Tibial nerve (tissue), 4 donors: ENCODE data around the gene NOTCH1. TPM values are rescaled to one million over a fixed set of nuclear protein-coding genes. Genes with fewer than 3 reads are reported as not detected.

Experiments used
- DNase-seq, 2 donors: peaks; one replicate each; pipeline ENCODE4 v3.0.0-alpha.2; 2019; ENCODE audit warnings: low spot score in 2 of 2
- H3K27ac ChIP-seq, 4 donors: fragments of 200-600 bp; sonication (generic) in 3 of 4; one replicate each; pipeline ENCODE4 v1.5.1; 2017 to 2019; ENCODE audit warnings: mild to moderate bottlenecking in 1 of 4
- H3K27me3 ChIP-seq, 2 donors: fragments of 200-600 bp; sonication (generic) in 1 of 2; one replicate each; pipeline versions ENCODE4 v1.5.1 to v1.6.0; 2017 to 2019
- H3K36me3 ChIP-seq, 3 donors: fragments of 200-600 bp; sonication (generic); one replicate each; pipeline ENCODE4 v1.5.1; 2018 to 2019
- H3K4me1 ChIP-seq, 4 donors: fragments of 200-600 bp; sonication (generic) in 3 of 4; one replicate each; pipeline ENCODE4 v1.5.1; 2017 to 2019
- H3K4me3 ChIP-seq, 4 donors: fragments of 200-600 bp; sonication (generic) in 3 of 4; one replicate each; pipeline ENCODE4 v1.5.1; 2017 to 2019; ENCODE audit warnings: mild to moderate bottlenecking in 1 of 4, moderate library complexity in 1 of 4
- H3K9me3 ChIP-seq, 4 donors: fragments of 200-600 bp; sonication (generic) in 3 of 4; one replicate each; pipeline ENCODE4 v1.5.1; 2017 to 2019
- EP300 ChIP-seq, 2 donors: sonication (generic); formaldehyde crosslinking; IDR thresholded peaks; one replicate each; pipeline ENCODE4 v1.6.1; 2017; ENCODE audit warnings: antibody characterized with exemption in 2 of 2, mild to moderate bottlenecking in 1 of 2
- POLR2A ChIP-seq, 2 donors: fragments of 450-650 bp; IDR thresholded peaks; one replicate each; pipeline ENCODE4 v1.6.1; 2017; ENCODE audit warnings: antibody characterized with exemption in 2 of 2, mild to moderate bottlenecking in 2 of 2, moderate library complexity in 2 of 2
- WGBS, 2 donors: methylation state at CpG; one replicate each; pipeline ENCODE4 v1.1.5; 2018; 5-methylcytosine and 5-hydroxymethylcytosine counted together
- total RNA-seq, 4 donors: library from RNA; depleted of rRNA; stranded (reverse); fragments of >200 nt; gene quantifications; one replicate each; pipeline ENCODE4 v1.1.0, GENCODE V29; 2016
- TF ChIP-seq, protein P1 (sequence below), 5 experiments: fragments of 200-600 bp in 3 of 5; fragments of 450-650 bp in 2 of 5; sonication (generic) in 3 of 5; IDR thresholded peaks; one replicate each; pipeline ENCODE4 v1.5.1; 2016 to 2019; ENCODE audit warnings: antibody characterized with exemption in 5 of 5, mild to moderate bottlenecking in 3 of 5, moderate library complexity in 2 of 5

The NOTCH1 gene
- total RNA-seq, 4 donors from 2014 or later = 29.3 to 65.4 (median 41.5) TPM

DNA sequence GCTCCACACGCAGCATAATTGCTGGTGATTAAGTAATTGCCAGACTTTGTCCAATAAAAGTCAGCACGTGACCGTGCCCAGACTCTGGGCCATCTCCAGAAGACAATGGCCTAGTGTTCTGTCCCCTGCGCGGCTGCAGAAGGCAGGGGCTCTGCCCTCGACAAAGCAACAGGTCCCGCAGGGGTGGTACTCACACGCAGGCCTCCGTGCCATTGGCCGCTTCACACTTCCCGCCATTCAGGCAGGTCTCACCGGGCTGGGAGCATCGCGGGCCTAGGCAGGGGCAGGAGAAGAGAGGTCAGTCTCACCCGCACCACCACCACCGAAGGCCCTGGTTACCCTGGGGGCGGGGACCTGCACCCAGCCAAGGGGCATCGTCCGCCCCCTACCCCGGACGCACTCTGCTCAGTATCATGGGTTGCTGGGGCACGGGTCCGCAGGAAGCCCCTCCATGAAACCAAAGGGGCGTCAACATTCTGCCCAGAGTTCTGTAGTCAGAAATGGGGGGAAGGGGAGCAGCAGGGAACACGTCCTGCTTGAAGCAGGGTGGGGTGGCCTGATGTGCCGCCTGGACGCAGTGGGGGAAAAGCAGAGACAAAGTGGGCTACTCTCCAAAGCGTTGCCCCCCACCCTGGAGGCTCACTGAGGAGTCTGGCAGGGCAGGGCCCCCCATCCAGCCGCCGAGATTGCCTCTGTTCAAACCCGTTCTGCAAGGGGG lies 1.9 kb downstream of the NOTCH1 start:
- no peaks in the 10 kb centered on the region for H3K9me3 ChIP-seq
- H3K27me3 ChIP-seq = no peaks in the 10 kb centered on the region
- H3K36me3 ChIP-seq = no peaks in the 10 kb centered on the region
- peak overlapping the region; percentile 81 to 96 (median 88) for H3K4me3 ChIP-seq
- peaks cover 0 to 81% (median 65%) of the 10 kb centered on the region in 4 donors for H3K4me1 ChIP-seq
- WGBS, 2 donors = 20 to 30% methylated on average over 25 to 28 of the region's 31 CpGs
- DNase-seq = peak; percentile 54 to 71
- H3K27ac ChIP-seq = peak overlapping the region; percentile 78 to 98 (median 94)
- TF ChIP-seq POLR2A (IDR thresholded peaks at IDR 0.05) (peak in 1 of 2 donors; percentile 33), EP300 (IDR thresholded peaks at IDR 0.05) (peak; percentile 59 to 80)
- TF ChIP-seq, protein P1, sequence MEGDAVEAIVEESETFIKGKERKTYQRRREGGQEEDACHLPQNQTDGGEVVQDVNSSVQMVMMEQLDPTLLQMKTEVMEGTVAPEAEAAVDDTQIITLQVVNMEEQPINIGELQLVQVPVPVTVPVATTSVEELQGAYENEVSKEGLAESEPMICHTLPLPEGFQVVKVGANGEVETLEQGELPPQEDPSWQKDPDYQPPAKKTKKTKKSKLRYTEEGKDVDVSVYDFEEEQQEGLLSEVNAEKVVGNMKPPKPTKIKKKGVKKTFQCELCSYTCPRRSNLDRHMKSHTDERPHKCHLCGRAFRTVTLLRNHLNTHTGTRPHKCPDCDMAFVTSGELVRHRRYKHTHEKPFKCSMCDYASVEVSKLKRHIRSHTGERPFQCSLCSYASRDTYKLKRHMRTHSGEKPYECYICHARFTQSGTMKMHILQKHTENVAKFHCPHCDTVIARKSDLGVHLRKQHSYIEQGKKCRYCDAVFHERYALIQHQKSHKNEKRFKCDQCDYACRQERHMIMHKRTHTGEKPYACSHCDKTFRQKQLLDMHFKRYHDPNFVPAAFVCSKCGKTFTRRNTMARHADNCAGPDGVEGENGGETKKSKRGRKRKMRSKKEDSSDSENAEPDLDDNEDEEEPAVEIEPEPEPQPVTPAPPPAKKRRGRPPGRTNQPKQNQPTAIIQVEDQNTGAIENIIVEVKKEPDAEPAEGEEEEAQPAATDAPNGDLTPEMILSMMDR (IDR thresholded peaks at IDR 0.05) = no peak

DNA sequence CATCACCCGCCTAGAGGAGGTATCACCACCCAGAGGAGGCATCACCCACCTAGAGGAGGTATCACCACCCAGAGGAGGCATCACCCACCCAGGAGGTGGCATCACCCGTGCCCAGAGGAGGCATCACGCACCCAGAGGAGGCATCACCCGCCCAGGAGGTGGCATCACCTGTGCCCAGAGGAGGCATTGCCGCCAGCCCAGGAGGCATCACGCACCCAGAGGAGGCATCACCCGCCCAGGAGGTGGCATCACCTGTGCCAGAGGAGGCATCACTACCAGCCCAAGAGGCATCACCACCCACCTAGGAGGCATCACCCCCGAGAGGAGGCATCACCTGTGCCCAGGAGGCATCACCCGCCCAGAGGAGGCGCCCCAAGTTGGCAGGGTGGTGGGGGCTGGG lies 2.6 kb downstream of the NOTCH1 start:
- Histone ChIP-seq H3K4me1 (peaks cover 0 to 85% (median 72%) of the 10 kb centered on the region in 4 donors), H3K27ac (peak overlapping the region; percentile 78 to 98 (median 94))
- WGBS, 2 donors = 52 to 86% methylated on average over 4 to 10 of the region's 10 CpGs

DNA sequence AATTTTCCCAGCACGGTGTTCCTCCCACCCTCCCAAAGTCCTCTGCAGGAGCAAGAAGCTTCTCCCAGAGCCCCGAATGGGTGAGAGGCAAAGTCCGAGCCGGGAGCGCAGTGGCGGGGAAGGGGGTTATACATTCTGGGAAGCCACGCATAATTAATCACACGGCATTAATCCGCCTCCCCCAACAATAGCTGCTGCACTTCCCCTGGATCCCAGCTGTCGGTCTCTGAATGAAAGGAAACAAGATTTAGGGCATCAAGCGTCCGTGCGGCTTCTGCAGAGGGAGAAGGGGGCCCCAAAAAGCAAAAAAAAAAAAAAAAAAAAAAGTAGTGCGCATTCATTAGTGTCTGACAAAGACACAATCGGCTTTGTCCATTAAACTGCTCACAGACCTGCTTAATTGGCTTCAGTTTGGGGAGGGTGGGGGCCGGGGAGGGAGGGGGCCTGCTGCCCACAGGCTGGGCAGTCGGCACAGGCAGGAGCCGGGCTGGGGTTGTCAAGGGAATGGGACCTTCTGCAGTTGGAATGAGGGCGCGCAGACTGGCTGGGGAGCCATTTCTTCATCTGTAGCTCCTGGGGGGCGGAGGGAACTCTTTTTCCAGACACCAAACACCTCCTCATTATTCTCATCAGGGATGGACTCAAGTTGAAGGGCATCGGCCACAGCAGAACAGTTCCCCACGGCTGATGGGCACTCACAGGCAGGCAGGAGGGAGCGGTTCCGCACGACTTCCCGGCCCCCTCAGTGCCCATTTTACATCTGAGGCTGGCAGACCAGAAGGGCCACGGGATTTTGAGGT lies 3.4 kb downstream of the NOTCH1 start:
- Histone ChIP-seq H3K27ac (peak overlapping the region; percentile 78 to 98 (median 94)), H3K36me3 (peaks cover 0 to 9% (median 0%) of the 10 kb centered on the region in 3 donors), H3K9me3 (no peaks in the 10 kb centered on the region), H3K4me3 (no peak overlapping the region), H3K4me1 (peaks cover 0 to 85% (median 74%) of the 10 kb centered on the region in 4 donors), H3K27me3 (no peaks in the 10 kb centered on the region)
- 46 to 60% methylated on average over 27 to 28 of the region's 28 CpGs for WGBS, 2 donors
- no peak for DNase-seq
- TF ChIP-seq POLR2A (IDR thresholded peaks at IDR 0.05) (no peak), EP300 (IDR thresholded peaks at IDR 0.05) (no peak)
- TF ChIP-seq, protein P1 (IDR thresholded peaks at IDR 0.05) = no peak

More for the DNA sequence above, 2.6 kb downstream of the NOTCH1 start:
- TF ChIP-seq, protein P1 (IDR thresholded peaks at IDR 0.05) = no peak
- TF ChIP-seq EP300 (IDR thresholded peaks at IDR 0.05) = no peak
- no peak for TF ChIP-seq POLR2A (IDR thresholded peaks at IDR 0.05)
- no peaks in the 10 kb centered on the region for H3K27me3 ChIP-seq
- H3K9me3 ChIP-seq = no peaks in the 10 kb centered on the region
- no peak for DNase-seq
- H3K36me3 ChIP-seq = peaks cover 0 to 2% (median 0%) of the 10 kb centered on the region in 3 donors
- peak overlapping the region in 2 of 4 donors; percentile 81 to 85 for H3K4me3 ChIP-seq

DNA sequence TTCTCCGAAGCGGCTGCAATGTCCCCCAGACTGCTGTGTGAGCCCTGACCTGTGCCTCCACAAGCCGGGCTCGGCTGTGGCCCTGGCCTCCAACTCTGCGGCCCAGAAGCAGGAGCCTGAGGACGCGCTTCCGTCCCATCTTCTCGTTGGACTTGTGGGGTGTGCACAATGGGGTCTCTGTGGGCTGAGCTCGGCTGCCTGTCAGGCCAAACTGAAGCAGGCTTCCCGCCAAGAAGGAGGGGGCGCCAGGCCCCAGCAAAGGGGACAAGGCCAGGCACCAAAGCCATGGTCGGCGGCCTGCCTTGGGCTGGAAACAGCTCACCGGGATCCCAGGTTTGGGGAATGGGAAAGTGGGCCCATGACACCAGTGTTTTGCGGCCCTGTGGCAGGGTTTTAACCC lies 4.1 kb downstream of the NOTCH1 start:
- Histone ChIP-seq H3K9me3 (no peaks in the 10 kb centered on the region), H3K4me3 (no peak overlapping the region), H3K4me1 (peaks cover 0 to 85% (median 74%) of the 10 kb centered on the region in 4 donors), H3K36me3 (peaks cover 0 to 17% (median 0%) of the 10 kb centered on the region in 3 donors), H3K27ac (peak overlapping the region; percentile 31 to 98 (median 77)), H3K27me3 (no peaks in the 10 kb centered on the region)
- 36 to 54% methylated on average over 15 to 16 of the region's 16 CpGs for WGBS, 2 donors
- TF ChIP-seq, protein P1 (IDR thresholded peaks at IDR 0.05) = no peak
- TF ChIP-seq POLR2A (IDR thresholded peaks at IDR 0.05) (no peak), EP300 (IDR thresholded peaks at IDR 0.05) (no peak)
- no peak for DNase-seq
